SH-SY5Y (cell line): ENCODE measurements around the gene MAN1A2.

Experiments
- GATA2 ChIP-seq: IDR thresholded peaks from 2 replicates; pipeline ENCODE4 v1.6.1; 2011; ENCODE audit warnings: mild to moderate bottlenecking, low read depth, low read length
- GATA3 ChIP-seq: IDR thresholded peaks from 2 replicates; pipeline ENCODE4 v1.6.1; 2011; ENCODE audit warnings: low read depth, mild to moderate bottlenecking, low read length, moderate library complexity

- TF ChIP-seq GATA3 = no peak
- no peak for TF ChIP-seq GATA2
These were observed 210.1 kb downstream of the MAN1A2 start for GRCh38 chr1:117577191-117577885.
